ENCODE measurements around the gene KLHL2.
"Not testable (repeated sequence)": the region's sequence is repeated elsewhere in the genome, so short reads cannot be mapped to it uniquely, and the experiment has no call there.

Gene KLHL2

DNA sequence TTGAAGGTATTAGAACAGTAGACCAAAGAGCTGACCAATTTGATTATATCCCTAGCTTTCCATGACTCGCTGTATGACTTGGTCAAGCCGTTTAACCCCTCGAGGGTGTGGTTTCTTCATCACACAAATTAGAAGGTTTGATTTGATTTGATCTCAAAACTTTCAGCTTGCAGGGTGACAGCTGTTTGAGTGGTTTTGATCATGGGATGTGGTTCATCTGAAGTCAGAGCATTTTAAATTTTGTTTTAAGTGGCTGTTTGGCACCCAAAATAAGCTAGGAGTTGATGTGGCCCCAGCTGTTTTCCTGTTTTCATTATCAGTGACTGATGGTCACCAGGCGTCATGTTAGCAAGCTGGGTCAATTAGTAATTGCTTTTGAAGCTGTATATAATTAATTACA lies 52.4 kb downstream of the KLHL2 start:
- not testable (repeated sequence) for H3K27ac ChIP-seq (ENCODE audit: low read depth, low read length); H3K27me3 ChIP-seq (ENCODE audit: insufficient read depth, low read length, poor library complexity); H3K79me2 ChIP-seq (ENCODE audit: control insufficient read depth, insufficient read depth, low read length); H3K9ac ChIP-seq (ENCODE audit: low read length); H3K36me3 ChIP-seq (ENCODE audit: control insufficient read depth, insufficient read depth, low read length); H3K4me1 ChIP-seq (ENCODE audit: control insufficient read depth, low read depth, low read length); H3K56ac ChIP-seq (ENCODE audit: low read length); H3K79me1 ChIP-seq (ENCODE audit: low read length); H3K4me2 ChIP-seq (ENCODE audit: low read length); H4K5ac ChIP-seq (ENCODE audit: low read length); H3K4ac ChIP-seq (ENCODE audit: low read depth, low read length); H2AK5ac ChIP-seq (ENCODE audit: low read length); H3K18ac ChIP-seq (ENCODE audit: low read length); H3K23ac ChIP-seq (ENCODE audit: low read length); H3K4me3 ChIP-seq (ENCODE audit: low read length); H2BK5ac ChIP-seq (ENCODE audit: low read length); DNase-seq; H2BK15ac ChIP-seq (replicated peaks; ENCODE audit: low read depth); H2BK120ac ChIP-seq (ENCODE audit: low read depth, low read length); H4K8ac ChIP-seq (ENCODE audit: low read depth, low read length)
- no CpG with 5 or more reads among the region's 4 CpGs for WGBS (ENCODE audit: extremely low coverage, insufficient coverage, low lambda C conversion rate)

DNA sequence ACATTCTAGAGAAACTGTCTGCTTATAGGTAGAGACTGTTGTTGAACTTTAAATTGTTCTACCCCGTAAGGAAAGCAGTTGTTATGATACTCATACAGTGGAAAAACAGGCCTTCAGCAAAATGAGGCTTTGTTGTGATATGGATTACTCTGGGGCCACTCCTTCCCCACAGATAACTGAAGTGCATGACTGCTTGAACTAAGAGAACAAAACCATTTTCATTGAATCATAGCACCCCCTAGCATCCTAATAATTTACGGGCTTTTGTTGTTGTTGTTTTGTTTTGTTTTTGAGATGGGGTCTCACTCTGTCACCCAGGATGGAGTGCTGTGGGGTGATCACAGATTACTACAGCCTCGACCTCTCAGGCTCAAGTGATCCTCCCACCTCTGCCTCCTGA lies 54.9 kb downstream of the KLHL2 start:
- not testable (repeated sequence) for H3K9ac ChIP-seq (ENCODE audit: low read length); H3K4me3 ChIP-seq (ENCODE audit: low read length); H3K4me2 ChIP-seq (ENCODE audit: low read length); H3K79me2 ChIP-seq (ENCODE audit: control insufficient read depth, insufficient read depth, low read length); H2BK15ac ChIP-seq (replicated peaks; ENCODE audit: low read depth); H2BK120ac ChIP-seq (ENCODE audit: low read depth, low read length); H4K8ac ChIP-seq (ENCODE audit: low read depth, low read length); H3K27me3 ChIP-seq (ENCODE audit: insufficient read depth, low read length, poor library complexity); H3K18ac ChIP-seq (ENCODE audit: low read length); H3K23ac ChIP-seq (ENCODE audit: low read length); H3K56ac ChIP-seq (ENCODE audit: low read length); H3K4ac ChIP-seq (ENCODE audit: low read depth, low read length); H3K79me1 ChIP-seq (ENCODE audit: low read length); H3K36me3 ChIP-seq (ENCODE audit: control insufficient read depth, insufficient read depth, low read length); DNase-seq; H3K27ac ChIP-seq (ENCODE audit: low read depth, low read length); H3K4me1 ChIP-seq (ENCODE audit: control insufficient read depth, low read depth, low read length); H4K5ac ChIP-seq (ENCODE audit: low read length); H2BK5ac ChIP-seq (ENCODE audit: low read length); H2AK5ac ChIP-seq (ENCODE audit: low read length)
- no CpG with 5 or more reads among the region's 3 CpGs for WGBS (ENCODE audit: extremely low coverage, insufficient coverage, low lambda C conversion rate)

DNA sequence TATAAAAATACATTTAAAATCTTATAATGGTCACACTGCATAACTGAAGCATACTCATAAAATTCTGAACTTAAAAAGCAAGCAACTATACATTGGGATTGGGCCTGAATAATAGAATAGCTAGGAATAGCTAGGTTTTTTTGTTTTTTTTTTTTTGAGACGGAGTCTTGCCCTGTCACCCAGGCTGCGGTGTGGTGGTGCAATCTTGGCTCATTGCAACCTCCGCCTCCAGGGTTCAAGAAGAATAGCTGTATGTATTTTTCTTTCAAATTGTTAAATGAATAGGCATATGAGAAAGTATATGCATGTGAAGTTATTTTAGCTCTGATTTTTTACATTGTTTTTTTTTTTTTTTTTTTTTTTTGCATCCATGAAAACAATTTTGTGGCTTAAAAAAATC lies 56.1 kb downstream of the KLHL2 start:
- H3K9ac ChIP-seq (ENCODE audit: low read length); H3K27me3 ChIP-seq (ENCODE audit: insufficient read depth, low read length, poor library complexity); H2BK15ac ChIP-seq (replicated peaks; ENCODE audit: low read depth); H4K5ac ChIP-seq (ENCODE audit: low read length); H3K27ac ChIP-seq (ENCODE audit: low read depth, low read length); H4K8ac ChIP-seq (ENCODE audit: low read depth, low read length); H2BK5ac ChIP-seq (ENCODE audit: low read length); DNase-seq; H3K36me3 ChIP-seq (ENCODE audit: control insufficient read depth, insufficient read depth, low read length); H2AK5ac ChIP-seq (ENCODE audit: low read length); H3K18ac ChIP-seq (ENCODE audit: low read length); H3K23ac ChIP-seq (ENCODE audit: low read length); H3K4ac ChIP-seq (ENCODE audit: low read depth, low read length); H3K79me2 ChIP-seq (ENCODE audit: control insufficient read depth, insufficient read depth, low read length); H3K79me1 ChIP-seq (ENCODE audit: low read length); H3K4me2 ChIP-seq (ENCODE audit: low read length); H3K56ac ChIP-seq (ENCODE audit: low read length); H3K4me3 ChIP-seq (ENCODE audit: low read length); H2BK120ac ChIP-seq (ENCODE audit: low read depth, low read length); H3K4me1 ChIP-seq (ENCODE audit: control insufficient read depth, low read depth, low read length): not testable (repeated sequence)
- WGBS (ENCODE audit: extremely low coverage, insufficient coverage, low lambda C conversion rate): no CpG with 5 or more reads among the region's 3 CpGs

DNA sequence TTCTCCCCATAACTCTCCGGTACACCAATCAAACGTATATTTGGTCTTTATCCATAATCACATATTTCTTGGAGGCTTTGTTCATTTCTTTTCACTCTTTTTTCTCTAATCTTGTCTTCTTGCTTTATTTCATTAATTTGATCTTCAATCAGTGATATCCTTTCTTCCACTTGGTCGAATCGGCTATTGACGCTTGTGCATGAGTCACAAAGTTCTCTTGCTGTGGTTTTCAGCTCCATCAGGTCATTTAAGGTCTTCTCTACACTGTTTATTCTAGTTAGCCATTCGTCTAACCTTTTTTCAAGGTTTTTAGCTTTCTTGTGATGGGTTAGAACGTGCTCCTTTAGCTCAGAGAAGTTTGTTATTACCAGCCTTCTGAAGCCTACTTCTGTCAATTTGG lies 62.6 kb downstream of the KLHL2 start:
- DNase-seq; H3K4me3 ChIP-seq (ENCODE audit: low read length); H3K4ac ChIP-seq (ENCODE audit: low read depth, low read length); H3K18ac ChIP-seq (ENCODE audit: low read length); H3K36me3 ChIP-seq (ENCODE audit: control insufficient read depth, insufficient read depth, low read length); H4K8ac ChIP-seq (ENCODE audit: low read depth, low read length); H3K79me2 ChIP-seq (ENCODE audit: control insufficient read depth, insufficient read depth, low read length); H3K27me3 ChIP-seq (ENCODE audit: insufficient read depth, low read length, poor library complexity); H3K23ac ChIP-seq (ENCODE audit: low read length); H2BK5ac ChIP-seq (ENCODE audit: low read length); H4K5ac ChIP-seq (ENCODE audit: low read length); H3K4me2 ChIP-seq (ENCODE audit: low read length); H2BK120ac ChIP-seq (ENCODE audit: low read depth, low read length); H3K27ac ChIP-seq (ENCODE audit: low read depth, low read length); H3K79me1 ChIP-seq (ENCODE audit: low read length); H3K9ac ChIP-seq (ENCODE audit: low read length); H3K4me1 ChIP-seq (ENCODE audit: control insufficient read depth, low read depth, low read length); H3K56ac ChIP-seq (ENCODE audit: low read length); H2BK15ac ChIP-seq (replicated peaks; ENCODE audit: low read depth); H2AK5ac ChIP-seq (ENCODE audit: low read length): not testable (repeated sequence)
- WGBS (ENCODE audit: extremely low coverage, insufficient coverage, low lambda C conversion rate): no CpG with 5 or more reads among the region's 7 CpGs

DNA sequence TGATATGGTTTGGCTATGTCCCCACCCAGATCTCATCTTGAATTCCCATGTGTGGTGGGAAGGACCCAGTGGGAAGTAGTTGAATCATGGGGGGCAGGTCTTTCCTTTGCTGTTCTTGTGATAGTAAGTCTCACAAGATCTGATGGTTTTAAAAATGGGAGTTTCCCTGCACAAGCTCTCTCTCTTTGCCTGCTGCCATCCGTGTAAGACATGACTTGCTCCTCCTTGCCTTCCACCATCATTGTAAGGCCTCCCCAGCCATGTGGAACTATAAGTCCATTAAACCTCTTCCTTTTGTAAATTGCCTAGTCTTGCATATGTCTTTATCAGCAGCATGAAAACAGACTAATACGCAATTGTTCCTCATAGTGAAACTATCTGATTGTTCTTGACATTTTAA lies 66.1 kb downstream of the KLHL2 start:
- H2BK15ac ChIP-seq (replicated peaks; ENCODE audit: low read depth); H2AK5ac ChIP-seq (ENCODE audit: low read length); H3K4me1 ChIP-seq (ENCODE audit: control insufficient read depth, low read depth, low read length); H2BK120ac ChIP-seq (ENCODE audit: low read depth, low read length); H3K4me3 ChIP-seq (ENCODE audit: low read length); H3K36me3 ChIP-seq (ENCODE audit: control insufficient read depth, insufficient read depth, low read length); H3K27ac ChIP-seq (ENCODE audit: low read depth, low read length); H3K4ac ChIP-seq (ENCODE audit: low read depth, low read length); H3K56ac ChIP-seq (ENCODE audit: low read length); H3K9ac ChIP-seq (ENCODE audit: low read length); DNase-seq; H2BK5ac ChIP-seq (ENCODE audit: low read length); H3K79me2 ChIP-seq (ENCODE audit: control insufficient read depth, insufficient read depth, low read length); H4K8ac ChIP-seq (ENCODE audit: low read depth, low read length); H3K23ac ChIP-seq (ENCODE audit: low read length); H3K18ac ChIP-seq (ENCODE audit: low read length); H3K27me3 ChIP-seq (ENCODE audit: insufficient read depth, low read length, poor library complexity); H4K5ac ChIP-seq (ENCODE audit: low read length); H3K79me1 ChIP-seq (ENCODE audit: low read length); H3K4me2 ChIP-seq (ENCODE audit: low read length): not testable (repeated sequence)
- no CpG with 5 or more reads among the region's 2 CpGs for WGBS (ENCODE audit: extremely low coverage, insufficient coverage, low lambda C conversion rate)

DNA sequence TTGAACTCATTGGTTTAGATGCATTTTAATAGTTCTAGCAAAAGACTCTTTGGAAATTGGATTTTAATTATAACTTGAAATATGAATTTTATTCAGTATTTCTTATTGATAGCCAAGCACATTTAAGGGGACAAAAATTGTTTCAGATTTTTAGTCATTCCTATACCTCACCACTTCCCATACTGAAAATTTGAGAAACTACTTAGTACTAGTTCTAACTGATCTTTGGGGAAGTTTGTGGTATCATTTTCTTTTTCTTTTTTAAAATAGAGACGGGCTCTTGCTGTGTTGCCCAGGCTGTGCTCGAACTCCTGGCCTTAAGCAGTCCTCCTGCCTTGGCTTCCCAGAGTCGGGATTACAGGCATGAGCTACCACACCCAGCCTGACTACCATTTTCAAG lies 68.0 kb downstream of the KLHL2 start:
- not testable (repeated sequence) for H3K27me3 ChIP-seq (ENCODE audit: insufficient read depth, low read length, poor library complexity); H3K4me3 ChIP-seq (ENCODE audit: low read length); H3K4ac ChIP-seq (ENCODE audit: low read depth, low read length); H2BK120ac ChIP-seq (ENCODE audit: low read depth, low read length); H3K79me2 ChIP-seq (ENCODE audit: control insufficient read depth, insufficient read depth, low read length); H3K56ac ChIP-seq (ENCODE audit: low read length); H3K79me1 ChIP-seq (ENCODE audit: low read length); H2AK5ac ChIP-seq (ENCODE audit: low read length); DNase-seq; H2BK15ac ChIP-seq (replicated peaks; ENCODE audit: low read depth); H3K36me3 ChIP-seq (ENCODE audit: control insufficient read depth, insufficient read depth, low read length); H3K23ac ChIP-seq (ENCODE audit: low read length); H4K5ac ChIP-seq (ENCODE audit: low read length); H3K27ac ChIP-seq (ENCODE audit: low read depth, low read length); H2BK5ac ChIP-seq (ENCODE audit: low read length); H3K4me1 ChIP-seq (ENCODE audit: control insufficient read depth, low read depth, low read length); H4K8ac ChIP-seq (ENCODE audit: low read depth, low read length); H3K18ac ChIP-seq (ENCODE audit: low read length); H3K9ac ChIP-seq (ENCODE audit: low read length); H3K4me2 ChIP-seq (ENCODE audit: low read length)
- WGBS (ENCODE audit: extremely low coverage, insufficient coverage, low lambda C conversion rate): no CpG with 5 or more reads among the region's 3 CpGs

All from mesendoderm (in vitro differentiated cells).